ENCODE measurements around the gene MROH9. TPM values are rescaled to one million over a fixed set of nuclear protein-coding genes. Genes with fewer than 3 reads are reported as not detected.

MROH9 gene
- not detected for total RNA-seq

GRCh38 chr1:170935231-170935630 lies at the start of gene MROH9:
MROH9 (plus strand) TSS chr1:170935534; CDS start chr1:170945557, 10,023 bp downstream.

GRCh38 chr1:171090604-171091003 lies 155.3 kb downstream of the MROH9 start, which contains the start of gene FMO3:
FMO3 (plus strand) TSS chr1:171090905; CDS start chr1:171092659, 1,754 bp downstream.

Small RNAs within 50 kb of the gene (small RNA-seq; reads per million reads assigned to genes)
- gene MIR1295A (ENCODE audit: low replicate concordance): 0.07 reads per million

Other genes with a start within 250 kb of the MROH9 start
- 0.12 TPM for gene FMO3, start 155.4 kb downstream of the MROH9 start, total RNA-seq
- gene FMO2, start 249.8 kb downstream of the MROH9 start, total RNA-seq: 4.8 TPM